RCC 7860 (cell line): ENCODE data around the gene TNFAIP8L1.
"Not testable (repeated sequence)": the region's sequence is repeated elsewhere in the genome, so short reads cannot be mapped to it uniquely, and the experiment has no call there.

Experiments
- DNase-seq: peaks from one replicate; pipeline ENCODE4 v3.0.0-alpha.2; 2015; ENCODE audit warnings: low spot score
- FAIRE-seq: peaks from 2 replicates; lab custom pipeline; 2012; peaks lifted over from hg19 to GRCh38; lab: Jason Lieb, UNC

Gene TNFAIP8L1

DNA sequence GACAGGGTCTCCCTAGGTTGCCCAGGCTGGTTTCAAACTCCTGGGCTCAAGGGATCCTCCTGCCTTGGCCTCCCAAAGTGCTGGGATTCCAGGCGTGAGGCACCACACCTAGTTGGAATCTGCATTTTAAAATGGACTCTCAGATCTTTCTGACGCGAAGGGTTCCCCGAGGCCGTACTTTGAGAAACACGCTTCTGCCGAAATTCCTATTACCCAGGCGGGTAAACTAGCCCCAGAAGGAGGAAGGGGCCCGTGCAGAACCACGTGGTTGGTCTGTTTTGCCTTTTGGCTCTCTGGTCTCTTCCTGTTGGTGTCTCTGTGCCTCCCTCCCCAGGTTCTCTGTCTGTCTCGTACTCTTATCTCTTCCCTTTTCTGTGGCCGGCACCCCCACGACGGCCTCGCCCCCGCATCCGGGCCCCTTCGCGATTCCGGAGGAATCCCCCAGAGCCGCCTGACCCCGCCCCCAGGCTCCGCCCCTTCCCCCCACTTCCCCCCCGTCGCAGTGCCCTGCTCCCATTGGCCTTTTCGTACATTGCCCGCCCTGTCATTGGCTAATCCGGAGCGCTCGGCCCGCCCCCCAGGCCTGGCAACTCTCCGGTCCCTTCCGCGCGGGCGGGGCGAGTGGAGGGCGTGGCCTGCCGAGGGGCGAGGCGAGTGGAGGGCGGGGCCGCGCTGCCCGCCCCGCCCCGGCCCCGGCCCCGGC lies at the start of gene TNFAIP8L1:
TNFAIP8L1 (plus strand) TSS at position 689 of the 703 bp plus-strand sequence. CDS start 12,354 bp downstream, outside the sequence.
- DNase-seq, result peak; percentile 89
- FAIRE-seq, result no peak

- FAIRE-seq (no peak), DNase-seq (no peak)
These were observed 49.5 kb upstream of the TNFAIP8L1 start for GRCh38 chr19:4589579-4590410.

- DNase-seq, result no peak
- FAIRE-seq, result no peak
These were observed 48.8 kb upstream of the TNFAIP8L1 start for GRCh38 chr19:4590559-4590958.

DNA sequence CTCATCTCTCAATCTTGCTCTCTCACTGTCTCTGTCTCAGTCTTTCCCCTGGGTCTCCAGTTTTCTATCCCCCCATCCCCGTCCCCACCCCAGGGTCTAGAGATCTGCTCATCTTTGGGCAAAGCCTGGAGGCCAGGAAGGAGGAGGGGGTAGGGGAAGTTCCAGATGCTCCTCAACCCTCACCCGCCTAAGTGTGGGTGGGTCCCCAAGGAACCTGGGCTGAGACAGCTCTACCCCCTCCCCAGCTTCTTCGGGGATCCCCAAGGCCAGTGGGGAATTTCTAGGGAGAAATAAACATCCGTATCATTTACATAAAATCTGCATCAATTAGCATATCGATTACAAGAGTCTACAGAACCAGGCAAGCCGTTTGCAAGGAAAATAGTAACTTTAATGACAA lies 48.0 kb upstream of the TNFAIP8L1 start:
- DNase-seq (no peak), FAIRE-seq (no peak)

DNA sequence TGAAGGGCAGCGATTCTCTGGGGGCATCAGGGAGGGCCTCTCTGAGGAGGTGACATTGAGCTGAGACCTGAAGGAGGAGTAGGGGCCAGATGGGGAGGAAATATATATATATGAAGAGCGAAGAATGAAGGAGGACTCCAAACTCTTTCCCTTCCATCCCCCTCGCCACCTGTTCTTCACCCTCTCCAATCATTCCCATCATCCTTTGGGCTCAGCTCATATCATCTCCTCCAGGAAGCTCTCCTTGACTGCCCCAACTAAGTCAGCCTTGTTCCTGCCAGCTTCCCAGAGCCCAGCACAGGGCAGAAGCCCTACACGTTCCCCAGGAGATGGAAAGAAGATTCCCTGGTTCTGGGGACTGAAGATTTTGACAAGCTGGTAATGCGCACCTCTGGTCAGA lies 46.9 kb upstream of the TNFAIP8L1 start:
- DNase-seq (no peak), FAIRE-seq (no peak)

DNA sequence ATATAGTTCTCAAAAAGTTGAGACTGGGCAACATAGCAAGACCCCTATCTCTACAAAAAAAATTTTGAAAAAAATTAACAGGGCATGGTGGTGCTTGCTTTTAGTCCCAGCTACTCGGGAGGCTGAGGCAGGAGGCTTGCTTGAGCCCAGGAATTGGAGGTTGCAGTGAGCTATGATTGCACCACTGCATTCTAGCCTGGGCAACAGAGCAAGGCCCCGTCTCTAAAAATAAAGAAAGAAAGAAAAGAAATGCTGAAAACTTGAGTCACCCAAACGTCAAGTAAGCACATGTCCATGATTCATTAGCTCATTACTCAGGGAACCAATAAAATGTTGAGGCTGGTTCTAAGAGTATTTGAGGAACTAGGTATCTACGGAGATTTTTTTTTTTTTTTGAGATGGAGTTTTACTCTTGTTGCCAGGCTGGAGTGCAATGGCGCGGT lies 45.9 kb upstream of the TNFAIP8L1 start:
- FAIRE-seq (peak; percentile 21), DNase-seq (peak; percentile 51)

- no peak for DNase-seq
These were observed 45.1 kb upstream of the TNFAIP8L1 start for GRCh38 chr19:4594201-4594600.

GRCh38 chr19:4595158-4595557 lies 44.2 kb upstream of the TNFAIP8L1 start:
- not testable (repeated sequence) for DNase-seq, FAIRE-seq

More at GRCh38 chr19:4594201-4594600, 45.1 kb upstream of the TNFAIP8L1 start:
- no peak for FAIRE-seq

- FAIRE-seq (no peak), DNase-seq (no peak)
These were observed 43.0 kb upstream of the TNFAIP8L1 start for GRCh38 chr19:4596033-4596904.

GRCh38 chr19:4597278-4597974 lies 41.9 kb upstream of the TNFAIP8L1 start:
- FAIRE-seq, result no peak
- no peak for DNase-seq

- FAIRE-seq (no peak), DNase-seq (no peak)
These were observed 41.2 kb upstream of the TNFAIP8L1 start for GRCh38 chr19:4597975-4598671.

GRCh38 chr19:4598712-4599111 lies 40.6 kb upstream of the TNFAIP8L1 start:
- FAIRE-seq (no peak), DNase-seq (no peak)

DNA sequence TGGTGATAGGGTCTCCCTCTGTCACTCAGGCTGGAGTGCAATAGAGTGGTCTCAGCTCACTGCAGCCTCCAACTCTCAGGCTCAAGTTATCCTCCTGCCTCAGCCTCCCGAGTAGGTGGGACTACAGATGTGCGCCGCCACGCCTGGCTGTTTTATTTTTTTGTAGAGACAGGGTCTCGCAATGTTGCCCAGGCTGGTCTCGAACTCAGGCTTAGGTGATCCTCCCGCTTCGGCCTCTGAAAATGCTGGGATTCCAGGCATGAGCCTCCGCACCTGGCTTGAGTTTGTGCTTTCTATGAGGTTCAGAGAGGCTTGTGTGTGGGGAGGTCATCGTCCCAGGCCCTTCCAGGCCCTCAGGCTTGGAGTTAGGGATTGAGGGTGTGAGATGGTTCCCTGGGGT lies 39.2 kb upstream of the TNFAIP8L1 start:
- FAIRE-seq (no peak), DNase-seq (no peak)

DNA sequence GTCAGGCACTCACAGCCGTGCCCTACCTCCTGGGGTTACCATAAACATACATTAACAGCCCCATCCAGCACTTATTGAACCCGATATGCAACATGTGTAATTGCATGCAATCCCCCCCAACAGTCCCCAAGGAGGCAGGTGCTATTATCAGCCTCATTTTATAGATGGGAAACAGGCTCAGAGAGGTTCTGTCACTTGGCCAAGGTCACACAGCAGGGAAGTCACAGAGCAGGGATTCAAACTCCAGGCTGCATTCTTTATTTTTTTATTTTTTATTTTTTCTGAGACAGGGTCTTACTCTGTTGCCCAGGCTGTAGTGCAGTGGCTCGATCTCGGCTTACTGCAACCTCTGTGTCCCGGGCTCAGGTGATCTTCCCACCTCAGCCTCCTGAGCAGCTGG lies 38.4 kb upstream of the TNFAIP8L1 start:
- FAIRE-seq (no peak), DNase-seq (no peak)

DNA sequence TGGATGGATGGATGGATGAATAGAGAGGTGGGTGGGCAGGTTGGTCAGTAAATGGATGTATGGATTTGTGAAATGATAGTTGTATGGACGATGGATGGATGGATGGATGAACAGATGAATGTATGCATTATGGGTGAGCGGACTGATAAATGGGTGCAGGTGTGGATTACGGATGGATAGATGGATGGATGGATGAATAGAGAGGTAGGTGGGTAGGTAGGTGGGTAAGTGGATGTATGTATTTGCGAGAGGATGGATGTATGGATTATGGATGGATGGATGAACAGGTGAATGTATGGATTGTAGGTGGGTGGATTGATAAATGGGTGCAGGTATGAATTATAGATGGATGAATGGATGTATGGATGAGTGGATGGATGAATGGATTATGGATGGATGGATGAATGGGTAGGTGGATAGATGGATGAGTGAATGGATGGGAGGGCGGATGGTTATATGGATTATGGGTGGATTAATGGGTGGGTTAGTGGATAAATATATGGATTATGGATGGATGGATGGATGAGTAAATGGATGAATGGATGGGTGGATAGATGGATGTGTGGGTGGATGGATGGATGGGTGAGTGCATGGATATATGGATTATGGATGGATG lies 37.0 kb upstream of the TNFAIP8L1 start:
- FAIRE-seq (no peak), DNase-seq (no peak)

DNA sequence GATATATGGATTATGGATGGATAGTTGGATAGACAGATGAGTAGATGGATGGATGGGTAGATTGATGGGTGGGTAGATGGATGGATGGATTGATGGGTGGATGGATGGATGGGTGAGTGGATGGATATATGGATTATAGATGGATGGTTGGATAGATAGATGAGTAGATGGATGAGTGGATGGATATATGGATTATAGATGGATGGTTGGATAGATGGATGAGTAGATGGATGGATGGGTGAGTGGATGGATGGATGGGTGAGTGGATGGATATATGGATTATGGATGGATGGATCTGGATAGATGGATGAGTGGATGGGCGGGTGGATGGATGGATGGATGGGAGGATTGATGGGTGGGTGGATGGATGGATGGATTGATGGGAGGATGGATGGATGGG lies 36.4 kb upstream of the TNFAIP8L1 start:
- FAIRE-seq, result no peak
- no peak for DNase-seq

DNA sequence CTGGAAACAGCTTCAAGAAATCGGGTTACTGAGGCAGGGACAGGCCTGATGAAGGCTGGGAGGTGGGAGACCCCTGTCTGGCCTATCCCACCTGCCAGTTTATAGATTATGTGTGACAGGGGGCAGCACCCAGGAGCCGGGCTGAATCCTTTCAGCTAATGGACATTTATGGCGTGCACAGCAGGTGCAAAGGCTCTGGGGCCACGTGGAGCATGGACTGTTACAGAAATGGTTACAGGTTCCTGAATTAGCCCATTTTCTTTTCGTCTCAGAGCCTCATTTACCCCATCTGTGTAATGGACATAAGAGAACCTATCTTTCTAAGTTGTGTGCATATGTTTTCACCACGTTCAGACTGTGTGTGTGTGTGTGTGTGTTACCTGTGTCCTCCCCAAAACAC lies 34.4 kb upstream of the TNFAIP8L1 start:
- no peak for DNase-seq

DNA sequence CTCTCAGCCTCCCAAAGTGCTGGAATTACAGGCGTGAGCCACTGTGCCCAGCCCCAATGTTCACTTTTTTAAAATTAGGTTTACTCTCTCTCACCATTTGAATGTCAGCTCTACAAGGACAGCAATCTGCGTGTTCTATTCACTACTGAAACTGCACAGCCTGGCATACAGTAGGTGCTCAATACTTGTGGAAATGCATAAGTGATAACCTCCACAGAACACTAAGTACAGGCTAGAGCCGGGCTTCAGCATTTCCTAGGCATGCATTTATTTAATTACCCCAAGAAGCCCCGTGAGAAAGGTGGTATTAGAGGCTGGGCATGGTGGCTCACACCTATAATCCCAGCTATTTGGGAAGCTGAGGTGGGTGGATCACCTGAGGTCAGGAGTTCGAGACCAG lies 33.1 kb upstream of the TNFAIP8L1 start:
- FAIRE-seq (no peak), DNase-seq (no peak)

More for the DNA sequence above, 34.4 kb upstream of the TNFAIP8L1 start:
- FAIRE-seq, result no peak

- no peak for FAIRE-seq
- DNase-seq, result no peak
These were observed 32.2 kb upstream of the TNFAIP8L1 start for GRCh38 chr19:4606921-4607678.
